GM12865 (cell line): Measurements from ENCODE around the gene DLL1.

Experiments
- DNase-seq: peaks from one replicate; pipeline ENCODE4 v3.0.0; 2010; ENCODE audit warnings: low read depth
- H3K4me3 ChIP-seq: 2 replicates; pipeline ENCODE4 v1.5.1; 2011; ENCODE audit warnings: mild to moderate bottlenecking, low read depth, low read length, control low read depth
- TF ChIP-seq, protein P1 (sequence below): IDR thresholded peaks from 2 replicates; pipeline ENCODE4 v1.5.1; 2011; ENCODE audit warnings: low read length, control low read depth, low read depth, inconsistent platforms; ENCODE audit not compliant: insufficient read depth; ENCODE audit errors: missing control alignments

DLL1 gene

DNA sequence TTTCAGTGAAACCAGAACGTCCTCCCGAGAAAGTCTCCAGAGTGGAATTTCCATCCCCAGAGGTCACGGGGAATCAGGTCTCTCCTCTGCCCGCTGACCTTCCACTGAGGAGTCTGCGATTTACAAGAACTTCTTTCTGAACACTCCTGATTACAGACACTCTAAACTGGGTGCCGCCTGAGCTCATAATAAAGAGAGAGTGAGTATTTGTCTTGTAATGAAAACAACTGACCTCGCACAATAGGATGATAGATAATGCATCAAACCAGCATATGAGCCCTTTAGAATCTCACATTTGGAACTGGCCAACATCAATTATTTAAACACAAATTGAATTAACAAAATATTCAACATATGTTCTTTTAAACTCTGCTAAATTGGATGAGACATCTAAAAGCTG, 47.5 kb downstream of the DLL1 start:
- TF ChIP-seq, protein P1, sequence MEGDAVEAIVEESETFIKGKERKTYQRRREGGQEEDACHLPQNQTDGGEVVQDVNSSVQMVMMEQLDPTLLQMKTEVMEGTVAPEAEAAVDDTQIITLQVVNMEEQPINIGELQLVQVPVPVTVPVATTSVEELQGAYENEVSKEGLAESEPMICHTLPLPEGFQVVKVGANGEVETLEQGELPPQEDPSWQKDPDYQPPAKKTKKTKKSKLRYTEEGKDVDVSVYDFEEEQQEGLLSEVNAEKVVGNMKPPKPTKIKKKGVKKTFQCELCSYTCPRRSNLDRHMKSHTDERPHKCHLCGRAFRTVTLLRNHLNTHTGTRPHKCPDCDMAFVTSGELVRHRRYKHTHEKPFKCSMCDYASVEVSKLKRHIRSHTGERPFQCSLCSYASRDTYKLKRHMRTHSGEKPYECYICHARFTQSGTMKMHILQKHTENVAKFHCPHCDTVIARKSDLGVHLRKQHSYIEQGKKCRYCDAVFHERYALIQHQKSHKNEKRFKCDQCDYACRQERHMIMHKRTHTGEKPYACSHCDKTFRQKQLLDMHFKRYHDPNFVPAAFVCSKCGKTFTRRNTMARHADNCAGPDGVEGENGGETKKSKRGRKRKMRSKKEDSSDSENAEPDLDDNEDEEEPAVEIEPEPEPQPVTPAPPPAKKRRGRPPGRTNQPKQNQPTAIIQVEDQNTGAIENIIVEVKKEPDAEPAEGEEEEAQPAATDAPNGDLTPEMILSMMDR: no peak
- H3K4me3 ChIP-seq: no peak overlapping the region
- no peak for DNase-seq

DNA sequence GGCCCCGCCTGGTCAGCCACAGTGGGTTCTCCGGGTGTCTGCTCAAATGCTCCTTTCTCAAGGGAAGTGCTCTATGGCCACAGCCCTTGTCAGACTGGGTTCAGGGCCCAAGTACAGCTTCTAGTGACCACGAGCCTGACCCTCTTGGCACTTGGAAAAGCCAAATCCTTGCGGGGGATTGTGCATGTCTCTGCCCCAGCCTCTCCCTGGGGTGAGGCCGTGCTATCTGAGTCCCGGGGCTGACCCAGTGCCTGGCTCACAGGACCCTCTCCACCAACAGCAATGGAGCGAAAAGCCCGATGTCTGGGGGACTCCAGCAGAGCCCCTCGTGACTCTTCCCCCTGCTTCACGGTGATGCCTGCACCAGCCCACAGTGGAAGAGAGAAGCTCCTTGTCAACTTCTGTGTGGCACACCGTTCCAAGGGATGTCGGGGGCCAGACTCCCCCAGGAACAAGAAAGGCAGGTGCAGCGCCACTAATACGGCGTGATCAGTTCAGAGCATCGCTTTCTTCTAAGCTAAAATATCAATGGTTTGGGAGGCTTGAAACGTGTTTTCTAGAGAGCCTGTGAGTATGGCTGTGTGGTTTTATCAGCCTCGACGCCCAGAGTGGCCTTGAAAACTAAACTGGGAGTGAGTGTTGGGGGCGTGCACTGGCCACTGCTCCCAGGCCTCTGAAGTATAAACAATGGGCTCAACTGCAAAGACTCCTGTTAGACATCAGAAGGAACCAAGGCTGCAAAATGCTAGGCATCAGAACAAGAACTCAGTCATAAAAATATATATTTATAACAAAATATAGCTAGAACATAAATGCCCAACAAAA, 51.9 kb downstream of the DLL1 start:
- no peak overlapping the region for H3K4me3 ChIP-seq
- TF ChIP-seq, protein P1: no peak
- DNase-seq: no peak

DNA sequence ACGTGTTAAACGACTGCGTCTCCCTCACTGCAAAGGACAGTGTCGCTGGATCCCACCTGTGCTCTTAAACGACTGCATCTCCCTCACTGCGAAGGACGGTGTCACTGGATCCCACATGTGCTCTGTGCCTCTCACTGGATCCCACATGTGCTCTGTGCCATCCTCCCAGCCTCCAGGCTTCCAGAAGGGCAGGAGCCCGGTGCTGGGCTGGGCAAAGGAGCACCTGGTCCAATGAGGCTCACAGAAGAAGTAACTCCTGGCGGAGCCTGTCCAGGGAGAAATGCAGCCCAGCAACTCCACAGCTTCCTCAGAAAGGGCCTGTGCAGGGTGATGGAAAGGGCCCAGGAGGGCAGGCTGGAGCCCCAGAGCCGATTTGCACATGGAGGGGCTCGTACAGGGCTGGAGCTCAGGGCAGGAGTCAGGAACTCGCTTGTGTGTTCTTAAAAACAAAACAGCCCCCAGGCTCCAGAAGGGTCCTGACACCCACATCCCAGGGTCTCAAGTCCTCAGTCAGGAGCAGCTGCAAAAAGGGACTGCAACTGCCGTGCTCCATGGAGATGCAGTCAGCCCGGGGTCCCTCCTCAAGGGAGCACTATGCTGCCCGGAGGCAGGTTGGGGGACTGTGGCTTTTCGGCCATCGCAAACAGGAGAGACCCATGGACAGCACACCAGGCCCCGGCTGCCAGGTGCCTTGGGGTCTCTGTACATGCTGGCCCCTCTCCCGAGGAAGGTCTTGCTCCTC, 52.7 kb downstream of the DLL1 start:
- H3K4me3 ChIP-seq: no peak overlapping the region
- TF ChIP-seq, protein P1: no peak
- no peak for DNase-seq

DNA sequence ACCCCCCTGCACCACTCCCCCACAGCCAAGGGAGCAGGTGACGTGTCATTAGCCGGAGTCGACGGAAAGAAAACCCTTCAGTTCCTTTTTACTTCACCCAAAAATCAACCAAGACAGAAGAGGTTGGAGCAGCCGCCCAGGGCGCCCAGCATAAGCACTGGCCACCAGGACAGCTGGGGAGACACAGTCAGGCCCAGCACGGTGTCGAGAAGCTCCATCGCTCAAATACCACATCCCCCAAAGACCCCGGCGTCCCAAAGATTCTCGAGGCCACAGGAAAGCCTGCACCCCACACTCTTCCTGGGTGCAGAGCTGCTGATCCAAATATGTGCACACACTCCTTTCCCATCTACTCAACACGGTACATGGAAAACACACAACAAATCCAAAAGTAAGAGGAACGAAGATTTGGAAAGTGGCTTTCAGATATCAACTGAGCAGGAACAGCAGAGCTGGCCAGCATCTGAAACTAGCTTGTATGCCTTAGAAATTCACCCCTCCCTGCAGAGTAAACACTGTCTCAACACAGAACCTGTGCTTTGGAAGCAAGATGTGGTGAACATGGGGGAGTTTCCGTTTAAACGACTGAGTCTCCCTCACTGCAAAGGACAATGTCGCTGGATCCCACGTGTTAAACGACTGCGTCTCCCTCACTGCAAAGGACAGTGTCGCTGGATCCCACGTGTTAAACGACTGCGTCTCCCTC, 54.6 kb downstream of the DLL1 start:
- DNase-seq: no peak
- TF ChIP-seq, protein P1: no peak
- no peak overlapping the region for H3K4me3 ChIP-seq

DNA sequence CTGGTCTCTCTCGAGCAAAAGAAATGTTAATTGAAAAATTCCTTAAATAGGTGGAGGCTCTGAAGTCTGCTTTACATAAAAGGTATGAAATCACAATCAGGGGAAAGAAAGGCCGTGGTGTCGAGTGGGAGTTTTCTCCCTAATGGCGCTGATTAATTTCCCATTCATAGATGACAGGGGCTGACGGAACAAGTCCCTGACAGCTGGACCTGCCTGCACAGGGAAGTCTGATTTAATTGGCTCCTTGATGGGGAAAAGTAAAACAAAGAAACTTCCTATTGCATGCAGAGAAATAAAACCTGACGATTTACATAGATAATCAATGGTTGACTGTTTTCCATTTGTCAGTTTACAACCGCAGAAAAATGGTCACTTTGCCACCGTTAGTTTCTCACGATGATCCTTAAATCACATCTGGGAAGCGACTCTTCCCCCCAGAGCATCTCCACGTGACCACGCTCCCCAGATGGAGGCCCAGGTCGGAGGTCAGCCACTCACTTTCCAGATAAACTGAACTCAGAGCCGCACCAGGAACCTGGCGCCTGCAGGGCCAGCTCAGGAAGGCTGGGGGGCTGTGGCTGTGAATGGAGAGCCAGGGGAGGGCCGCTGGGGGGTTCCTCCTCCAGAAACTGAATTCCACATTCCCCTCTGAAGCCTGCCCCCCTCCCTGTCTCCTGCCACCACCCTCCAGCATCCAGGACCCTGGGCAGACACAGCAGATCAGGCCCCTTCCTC, 55.3 kb downstream of the DLL1 start:
- TF ChIP-seq, protein P1: no peak
- no peak overlapping the region for H3K4me3 ChIP-seq
- no peak for DNase-seq

DNA sequence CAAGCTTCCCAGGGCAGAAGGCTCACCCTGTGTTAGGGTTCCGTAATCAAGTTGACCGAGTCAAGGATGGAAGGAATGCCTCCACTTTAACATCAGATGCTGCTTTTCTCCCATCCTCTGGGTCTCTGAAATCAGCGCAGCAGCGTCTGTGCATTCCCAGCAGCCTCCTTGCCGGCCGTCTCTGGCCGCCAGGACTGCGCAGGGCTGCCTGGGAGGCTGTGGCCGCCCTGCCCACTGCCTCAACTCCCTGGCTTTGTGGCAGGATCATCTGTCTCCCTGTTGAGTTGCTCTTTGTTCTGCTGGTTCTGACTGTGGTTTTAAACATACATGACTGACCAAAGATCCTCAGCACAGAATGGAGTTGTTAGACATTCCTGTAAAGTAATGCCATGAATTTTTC, 56.5 kb downstream of the DLL1 start:
- no peak for DNase-seq
- TF ChIP-seq, protein P1: no peak
- no peak overlapping the region for H3K4me3 ChIP-seq
